ENCODE data around the gene THSD7B. TPM values are rescaled to one million over a fixed set of nuclear protein-coding genes. Genes with fewer than 3 reads are reported as not detected.

Gene THSD7B
- total and polyA plus RNA-seq, 2 of the 13 experiments (the other 11 are each of a cell fraction or from before 2014, with no cell fraction given): 0.02 TPM; not detected in 1

DNA sequence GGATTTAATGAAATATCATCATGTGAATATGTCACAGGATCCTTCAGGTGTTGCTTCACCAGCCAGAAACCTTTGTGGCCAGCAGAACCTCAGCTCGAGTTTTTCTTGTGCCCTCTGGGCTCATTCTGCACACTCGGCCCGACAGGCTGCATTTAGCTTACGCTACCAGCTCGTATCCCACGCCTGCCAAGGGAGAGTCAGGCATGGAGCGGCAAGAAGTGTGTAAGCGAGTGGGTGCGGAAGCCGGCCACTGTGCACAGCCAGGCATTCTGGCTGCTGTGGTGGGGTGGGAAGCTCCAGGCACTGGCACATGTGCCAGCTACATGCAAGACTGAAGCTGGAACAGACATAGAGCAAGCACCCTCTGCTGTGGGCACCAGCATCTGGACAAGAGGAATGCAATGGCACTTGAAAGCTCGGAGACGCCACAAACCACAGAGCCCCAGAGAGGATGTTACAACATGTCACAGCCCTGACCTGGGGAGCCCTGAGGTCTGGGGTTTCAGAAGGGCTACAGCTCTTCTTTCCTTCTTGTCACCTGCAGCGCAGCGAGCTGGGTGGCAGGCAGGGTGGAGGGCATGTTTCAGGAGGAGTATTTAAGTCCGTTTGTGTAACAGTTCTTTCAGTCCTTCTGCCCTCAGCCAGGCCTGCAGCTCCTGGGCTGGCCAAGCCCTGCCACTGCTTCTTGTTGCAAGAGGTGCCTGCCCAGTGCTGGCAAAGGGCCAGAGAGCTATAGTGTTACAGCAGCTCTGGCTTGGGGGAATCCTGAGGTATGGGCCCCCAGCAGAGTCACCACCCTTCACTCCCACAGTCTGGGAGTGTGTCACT is 941.7 kb downstream of the THSD7B start:
- no TSS peak for BruUV-seq (replicated peaks)

More for the DNA sequence above, 941.7 kb downstream of the THSD7B start:
- Histone ChIP-seq H3K9ac (ENCODE audit: insufficient read depth, low read depth, low read length) (no peak overlapping the region), H3K27me3 (ENCODE audit: control insufficient read depth in 1 of 2, insufficient read depth in 2 of 2, low read length in 2 of 2) (no peaks in the 10 kb centered on the region), H2AFZ (ENCODE audit: low read length) (no peak overlapping the region), H3K27ac (ENCODE audit: extremely low read length, insufficient read depth, low read length) (no peak overlapping the region), H3K4me1 (ENCODE audit: insufficient read depth, low read length) (no peaks in the 10 kb centered on the region), H3K9me3 (ENCODE audit: low read length) (peaks cover 8% of the 10 kb centered on the region), H3K36me3 (replicated peaks in 1 of 2; ENCODE audit: control insufficient read depth in 1 of 2, insufficient read depth in 2 of 2, low read length in 2 of 2) (no peaks in the 10 kb centered on the region), H3K4me2 (ENCODE audit: low read depth, low read length) (no peak overlapping the region), H3K4me3 (replicated peaks in 1 of 3; ENCODE audit: insufficient read depth in 1 of 3, low read depth in 2 of 3, low read length in 3 of 3) (no peak overlapping the region), H4K20me1 (ENCODE audit: insufficient read depth, low read length) (no peaks in the 10 kb centered on the region), H3K79me2 (ENCODE audit: insufficient read depth, low read length) (no peaks in the 10 kb centered on the region)
- in situ Hi-C loops (cut with HindIII; ENCODE audit: extremely low pct_ligation_motif_present, low pct_unique_long_range_greater_than_20kb) (no loop called here), intact Hi-C loops (cut with micrococcal nuclease; ENCODE audit: unreplicated experiment) (no loop called here)
- no peak for TF ChIP-seq MAX (IDR thresholded peaks at IDR 0.05)
- no peak for TF ChIP-seq CSRNP2 (CRISPR knock-in tag; conservative IDR thresholded peaks at IDR 0.05; ENCODE audit: low read depth)
- TF ChIP-seq KDM6A (CRISPR knock-in tag; IDR thresholded peaks at IDR 0.05; ENCODE audit: low read depth): no peak
- TF ChIP-seq ZNF275 (CRISPR knock-in tag; IDR thresholded peaks at IDR 0.05; ENCODE audit: borderline replicate concordance): no peak
- no peak for TF ChIP-seq ZFP62 (CRISPR knock-in tag; IDR thresholded peaks at IDR 0.05)
- TF ChIP-seq MATR3 (CRISPR knock-in tag; IDR thresholded peaks at IDR 0.05): no peak
- no peak for TF ChIP-seq PPARG (CRISPR knock-in tag; conservative IDR thresholded peaks at IDR 0.05)
- TF ChIP-seq, protein P1, sequence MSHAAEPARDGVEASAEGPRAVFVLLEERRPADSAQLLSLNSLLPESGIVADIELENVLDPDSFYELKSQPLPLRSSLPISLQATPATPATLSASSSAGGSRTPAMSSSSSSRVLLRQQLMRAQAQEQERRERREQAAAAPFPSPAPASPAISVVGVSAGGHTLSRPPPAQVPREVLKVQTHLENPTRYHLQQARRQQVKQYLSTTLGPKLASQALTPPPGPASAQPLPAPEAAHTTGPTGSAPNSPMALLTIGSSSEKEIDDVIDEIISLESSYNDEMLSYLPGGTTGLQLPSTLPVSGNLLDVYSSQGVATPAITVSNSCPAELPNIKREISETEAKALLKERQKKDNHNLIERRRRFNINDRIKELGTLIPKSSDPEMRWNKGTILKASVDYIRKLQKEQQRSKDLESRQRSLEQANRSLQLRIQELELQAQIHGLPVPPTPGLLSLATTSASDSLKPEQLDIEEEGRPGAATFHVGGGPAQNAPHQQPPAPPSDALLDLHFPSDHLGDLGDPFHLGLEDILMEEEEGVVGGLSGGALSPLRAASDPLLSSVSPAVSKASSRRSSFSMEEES (CRISPR knock-in tag; IDR thresholded peaks at IDR 0.05): no peak
- CTCF ChIA-PET (ENCODE audit: low intra/inter-chr PET ratio, low total read pairs): no interaction called here
- WGBS (ENCODE audit: low lambda C conversion rate): 28% methylated on average over 14 of the region's 15 CpGs
- DNase-seq (ENCODE audit: low spot score): no peak
- FAIRE-seq: no peak
- POLR2A ChIA-PET: no interaction called here
- ATAC-seq: peak; percentile 31; the same call in 2 of the 3 replicates

All from HepG2 (cell line).